Heart left ventricle (tissue), 16 donors: ENCODE results near the gene C2orf76. TPM values are rescaled to one million over a fixed set of nuclear protein-coding genes. Genes with fewer than 3 reads are reported as not detected.

Source experiments
- ATAC-seq, 4 donors: fragments of 200-7000 bp; cut with Tn5 transposase; one replicate each; pipeline ENCODE4 v1.9.1; 2020 to 2022; ENCODE audit warnings: moderate library complexity in 4 of 4, mild to moderate bottlenecking in 3 of 4, moderate number of reproducible peaks in 1 of 4
- DNase-seq, 5 donors: peaks; one replicate each; pipeline ENCODE4 v3.0.0-alpha.2; 2020
- H3K27ac ChIP-seq, 12 donors: fragments of 200-600 bp; sonication (generic) in 4 of 12; one replicate each; pipeline versions ENCODE4 v1.5.0 to v1.8.0; 2016 to 2022; ENCODE audit warnings: mild to moderate bottlenecking in 2 of 12
- H3K27me3 ChIP-seq, 9 donors: fragments of 200-600 bp; sonication (generic) in 2 of 9; one replicate each; pipeline versions ENCODE4 v1.5.1 to v1.8.0; 2016 to 2022; ENCODE audit warnings: mild to moderate bottlenecking in 3 of 9
- H3K36me3 ChIP-seq, 9 donors: fragments of 200-600 bp; sonication (generic) in 2 of 9; one replicate each; pipeline versions ENCODE4 v1.5.0 to v1.8.0; 2018 to 2022; ENCODE audit warnings: mild to moderate bottlenecking in 2 of 9
- H3K4me1 ChIP-seq, 12 donors: fragments of 200-600 bp; sonication (generic) in 4 of 12; one replicate each; pipeline versions ENCODE4 v1.5.0 to v1.8.0; 2016 to 2022; ENCODE audit warnings: mild to moderate bottlenecking in 3 of 12
- H3K4me3 ChIP-seq, 12 donors: fragments of 200-600 bp; sonication (generic) in 4 of 12; one replicate each; pipeline versions ENCODE4 v1.5.0 to v1.8.0; 2017 to 2022; ENCODE audit warnings: mild to moderate bottlenecking in 9 of 12, moderate library complexity in 4 of 12
- H3K9me3 ChIP-seq, 12 donors: fragments of 200-600 bp; sonication (generic) in 4 of 12; one replicate each; pipeline versions ENCODE4 v1.5.0 to v1.8.0; 2016 to 2022; ENCODE audit warnings: mild to moderate bottlenecking in 1 of 12
- POLR2A ChIP-seq, 2 donors: fragments of 450-650 bp; IDR thresholded peaks; one replicate each; pipeline ENCODE4 v1.6.1; 2017; ENCODE audit warnings: antibody characterized with exemption in 2 of 2, mild to moderate bottlenecking in 2 of 2, moderate library complexity in 2 of 2
- WGBS, 4 donors: extraction: QIAGEN DNeasy Blood & Tissue Kit in 2 of 4; methylation state at CpG; one replicate each; pipeline versions ENCODE4 v1.1.5 to v1.1.7; 2013 to 2018; 5-methylcytosine and 5-hydroxymethylcytosine counted together
- intact Hi-C, 10 donors: fragments of 100-400 bp; cut with DNase I; formaldehyde crosslinking; loops; one replicate each; pipeline versions ENCODE4 v1.11.1 to v1.14.2; 2022
- long read RNA-seq, 3 donors: library from polyadenylated mRNA; unstranded; transcript quantifications; one replicate each; pipeline ENCODE4 v2.0.0, GENCODE V29; 2020 to 2021
- polyA plus RNA-seq, 2 donors: library from polyadenylated mRNA; stranded (reverse); fragments of 200-250 nt; gene quantifications; one replicate each; pipeline ENCODE4 v1.2.3, GENCODE V29; 2013
- total RNA-seq, 9 donors: library from RNA; depleted of rRNA in 2 of 9; stranded (reverse); fragments of >200 nt in 2 of 9; fragmentation: NEBNext Ultra II Directional in 3 of 9; extraction: Animal tissue kit (Norgen Biotek cat#: 25700) in 3 of 9; gene quantifications; one replicate each; pipeline versions ENCODE4 v1.1.0 to v1.2.4, GENCODE V29; 2016 to 2023
- TF ChIP-seq, protein P1 (sequence below), 12 donors: fragments of 200-600 bp; sonication (generic) in 4 of 12; IDR thresholded peaks; one replicate each; pipeline versions ENCODE4 v1.5.0 to v1.8.0; 2018 to 2022; ENCODE audit warnings: antibody characterized with exemption in 12 of 12, mild to moderate bottlenecking in 5 of 12
- donor health status: ischemic (EF 13 %, LVEDD 7.1; RV severe dilation, severe dysfunction).
- donor health status: healthy with polysubstance abuse.
- donor health status: DM: no; HTN: yes; CAD: no.
- donor health status: DM: no; HTN: no; CAD: no.
- donor health status: ischemic (EF 25% LVEDD 6.9; RV normal size, moderate dysfunction).
- donor health status: ischemic (EF 25% LVEDD 5.7; RV mildly dilated, moderate dysfunction).
- donor health status: healthy.
- donor health status: DM: yes; HTN: yes; CAD: no.
- donor health status: ischemic (EF 35%, LVEDD 5.7; RV mildly dilated, moderate dysfunction).
- donor health status: nonischemic (EF 11% LVEDD 7.7; RV severe dilation, severe dysfunction).
- donor health status: DM: yes; HTN: yes; CAD: no.
- donor health status: PGD.
- donor health status: ischemic (EF 29% LVEDD 5.4; RV normal size, mild dysfunction).
- donor health status: nonischemic (EF 23%, LVEDD 6.1; RV moderate dilation, normal function).

Gene C2orf76
- total RNA-seq = 10 to 100 TPM in 1 of 9 donors, 1 to 10 TPM in 8; 1.7 to 11.8 (median 8.8) TPM
- 10 to 100 TPM; 11.3 to 13.8 TPM for polyA plus RNA-seq
- long read RNA-seq, donor 1, partial matches to known transcripts = 1 of 6 reads
- long read RNA-seq, donor 1, other reads (novel, unspliced or antisense) = 5 of 6 reads
- long read RNA-seq, donor 2, partial matches to known transcripts = 1 of 1 reads
- long read RNA-seq, donor 2, other reads (novel, unspliced or antisense) = 0 of 1 reads
- long read RNA-seq, donor 3, partial matches to known transcripts = 1 of 4 reads
- long read RNA-seq, donor 3, other reads (novel, unspliced or antisense) = 0 of 4 reads

DNA sequence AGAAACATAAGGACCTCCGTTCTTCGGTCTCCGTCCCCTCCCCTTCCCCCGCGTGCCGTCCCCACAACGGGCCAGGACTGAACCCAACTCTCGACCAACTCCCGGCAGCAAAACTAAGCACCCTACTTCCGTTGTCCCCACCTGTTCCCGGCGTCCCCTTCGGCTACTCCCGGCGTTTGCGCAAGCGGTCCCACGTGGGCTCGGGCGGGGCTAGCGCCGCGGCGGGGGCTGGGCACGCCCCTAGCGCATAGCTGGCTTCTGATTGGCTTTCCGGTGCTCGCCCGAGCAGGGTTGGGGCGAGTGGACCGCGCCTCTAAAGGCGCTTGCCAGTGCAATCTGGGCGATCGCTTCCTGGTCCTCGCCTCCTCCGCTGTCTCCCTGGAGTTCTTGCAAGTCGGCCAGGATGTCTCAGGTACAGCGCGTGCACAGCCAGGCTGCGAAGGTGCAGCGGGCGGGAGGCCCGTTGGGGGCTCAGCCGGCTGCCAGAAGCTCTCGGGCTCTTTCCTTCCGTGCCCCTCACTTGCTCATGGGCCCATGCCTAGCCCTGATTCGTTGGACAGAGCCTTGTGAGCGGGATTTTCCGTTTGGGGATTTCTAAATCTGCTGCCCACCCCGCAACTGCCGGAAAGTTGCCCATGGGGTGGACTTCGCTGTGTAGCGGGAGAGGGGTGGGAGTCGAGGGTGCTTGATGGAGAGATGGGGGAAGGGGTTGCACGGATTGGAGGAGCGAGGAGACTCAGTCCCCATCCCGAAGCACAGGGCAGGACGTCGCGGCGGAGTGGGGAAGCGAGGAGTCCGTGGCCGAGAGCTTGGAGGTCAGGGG lies at the start of gene C2orf76, which contains the start of gene DBI:
Gene C2orf76 (minus strand): TSS at position 186 of the 823 bp plus-strand sequence. CDS start 26,875 bp downstream, outside the sequence.
Gene DBI (plus strand): TSS at position 329 of the 823 bp plus-strand sequence. CDS start 75 bp downstream, at position 404.
- H3K4me1 ChIP-seq = peaks cover 0 to 65% (median 37%) of the 10 kb centered on the region in 12 donors

DNA sequence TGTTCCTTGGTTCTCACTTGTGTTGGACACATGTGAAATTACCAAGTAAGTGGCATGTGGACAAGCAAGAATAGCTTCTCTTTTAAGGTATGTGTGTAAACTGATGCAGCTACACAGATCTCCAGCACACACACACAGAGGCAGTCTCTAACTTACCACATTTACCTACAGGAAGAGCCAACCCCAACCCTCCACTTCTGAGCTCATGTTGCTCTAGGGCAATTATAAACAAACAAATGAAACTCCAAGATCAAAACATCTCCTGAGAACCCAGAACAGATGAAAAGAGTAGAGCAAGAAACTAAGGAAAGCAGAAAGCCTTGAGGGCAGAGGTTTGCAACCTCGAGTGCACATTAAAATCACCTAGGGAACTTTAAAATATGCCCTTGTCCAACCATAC lies 49.0 kb upstream of the C2orf76 start:
- intact Hi-C loops = no loop called here
- ATAC-seq (no peak), DNase-seq (no peak)
- Histone ChIP-seq H3K9me3 (peaks cover 0 to 14% (median 0%) of the 10 kb centered on the region in 12 donors), H3K4me1 (no peaks in the 10 kb centered on the region), H3K36me3 (no peaks in the 10 kb centered on the region), H3K27me3 (no peaks in the 10 kb centered on the region), H3K27ac (no peak overlapping the region), H3K4me3 (no peak overlapping the region)
- 67 to 88% (median 81%) methylated on average over 1 of the region's 1 CpG for WGBS, 4 donors
- TF ChIP-seq, protein P1, sequence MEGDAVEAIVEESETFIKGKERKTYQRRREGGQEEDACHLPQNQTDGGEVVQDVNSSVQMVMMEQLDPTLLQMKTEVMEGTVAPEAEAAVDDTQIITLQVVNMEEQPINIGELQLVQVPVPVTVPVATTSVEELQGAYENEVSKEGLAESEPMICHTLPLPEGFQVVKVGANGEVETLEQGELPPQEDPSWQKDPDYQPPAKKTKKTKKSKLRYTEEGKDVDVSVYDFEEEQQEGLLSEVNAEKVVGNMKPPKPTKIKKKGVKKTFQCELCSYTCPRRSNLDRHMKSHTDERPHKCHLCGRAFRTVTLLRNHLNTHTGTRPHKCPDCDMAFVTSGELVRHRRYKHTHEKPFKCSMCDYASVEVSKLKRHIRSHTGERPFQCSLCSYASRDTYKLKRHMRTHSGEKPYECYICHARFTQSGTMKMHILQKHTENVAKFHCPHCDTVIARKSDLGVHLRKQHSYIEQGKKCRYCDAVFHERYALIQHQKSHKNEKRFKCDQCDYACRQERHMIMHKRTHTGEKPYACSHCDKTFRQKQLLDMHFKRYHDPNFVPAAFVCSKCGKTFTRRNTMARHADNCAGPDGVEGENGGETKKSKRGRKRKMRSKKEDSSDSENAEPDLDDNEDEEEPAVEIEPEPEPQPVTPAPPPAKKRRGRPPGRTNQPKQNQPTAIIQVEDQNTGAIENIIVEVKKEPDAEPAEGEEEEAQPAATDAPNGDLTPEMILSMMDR (IDR thresholded peaks at IDR 0.05) = no peak
- TF ChIP-seq POLR2A (IDR thresholded peaks at IDR 0.05) = no peak

More for the DNA sequence above, at the start of gene C2orf76, which contains the start of gene DBI:
- 0 to 1% (median 1%) methylated on average over 52 to 65 of the region's 65 CpGs for WGBS, 4 donors
- DNase-seq (peak; percentile 96 to 97 (median 96)), ATAC-seq (peak; percentile 96 to 98 (median 97))
- TF ChIP-seq, protein P1 (IDR thresholded peaks at IDR 0.05) = no peak
- peak; percentile 46 to 91 for TF ChIP-seq POLR2A (IDR thresholded peaks at IDR 0.05)
- Histone ChIP-seq H3K36me3 (peaks cover 0 to 38% (median 35%) of the 10 kb centered on the region in 9 donors), H3K27me3 (no peaks in the 10 kb centered on the region), H3K27ac (peak within 1 kb of the TSS; percentile 79 to 97 (median 92)), H3K4me3 (peak within 1 kb of the TSS; percentile 67 to 97 (median 84)), H3K9me3 (no peaks in the 10 kb centered on the region)
- intact Hi-C loops = loop anchor here in 5 of 10 donors (5.0 to 10.0 kb wide), 3 partner anchors 50 to 398 kb away; no protein-coding TSS in a partner anchor

DNA sequence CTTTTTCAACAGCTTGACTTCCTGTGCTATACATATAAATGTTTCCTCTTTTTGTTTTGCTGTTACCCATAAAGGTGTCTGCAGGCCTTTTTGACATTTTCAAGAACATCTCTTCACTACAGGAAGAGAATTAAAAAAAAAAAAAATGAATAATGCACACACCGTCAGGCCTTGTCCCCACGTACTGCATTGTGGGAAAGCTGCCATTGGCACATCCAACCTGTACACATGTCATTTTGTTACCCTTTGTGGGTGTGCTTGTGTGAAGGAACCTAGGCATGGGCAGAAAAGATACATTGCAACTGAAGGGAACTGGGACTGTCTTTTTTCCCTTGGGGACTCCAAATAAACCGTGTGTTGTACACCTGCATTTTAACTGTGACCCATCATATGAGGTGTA lies 48.3 kb upstream of the C2orf76 start:
- intact Hi-C loops = no loop called here
- H3K27ac ChIP-seq = no peak overlapping the region
- H3K4me3 ChIP-seq = no peak overlapping the region
- no peaks in the 10 kb centered on the region for H3K4me1 ChIP-seq
- ATAC-seq (no peak), DNase-seq (no peak)
- H3K9me3 ChIP-seq = peaks cover 0 to 14% (median 0%) of the 10 kb centered on the region in 12 donors
- WGBS, 4 donors = 69 to 82% (median 77%) methylated on average over 3 of the region's 3 CpGs
- no peaks in the 10 kb centered on the region for H3K27me3 ChIP-seq
- TF ChIP-seq, protein P1 (IDR thresholded peaks at IDR 0.05) = no peak
- no peak for TF ChIP-seq POLR2A (IDR thresholded peaks at IDR 0.05)
- H3K36me3 ChIP-seq = no peaks in the 10 kb centered on the region
